OCI-M1 (cell line): ENCODE measurements around the gene PCBD2.

Experiments used
- DNase-seq: peaks from one replicate; lab custom pipeline; 2025; lab: John Stamatoyannopoulos, UW

Gene PCBD2

GRCh38 chr5:135007749-135008363 lies 102.9 kb downstream of the PCBD2 start:
- DNase-seq: no peak

GRCh38 chr5:135008556-135008955 lies 103.6 kb downstream of the PCBD2 start:
- DNase-seq: no peak

GRCh38 chr5:135008981-135009735 lies 104.2 kb downstream of the PCBD2 start:
- DNase-seq: no peak

GRCh38 chr5:135009736-135010501 lies 105.0 kb downstream of the PCBD2 start:
- no peak for DNase-seq

GRCh38 chr5:135010502-135011354 lies 105.8 kb downstream of the PCBD2 start:
- DNase-seq: peak; percentile 41

- no peak for DNase-seq
These were observed 106.6 kb downstream of the PCBD2 start for GRCh38 chr5:135011355-135012032.

GRCh38 chr5:135012033-135012588 lies 107.2 kb downstream of the PCBD2 start:
- DNase-seq: no peak
